K562 (cell line): Measurements from ENCODE around the gene MRPL4. TPM values are rescaled to one million over a fixed set of nuclear protein-coding genes. Genes with fewer than 3 reads are reported as not detected.

ENCODE experiments used
- ATAC-seq: fragments of 200-7000 bp; cut with Tn5 transposase; 3 replicates; pipeline ENCODE4 v1.9.1; 2020; ENCODE audit warnings: moderate library complexity
- BruUV-seq: library from RNA; stranded (reverse); fragments of 400-500 nt; replicated peaks from 2 replicates; lab custom pipeline; 2021; lab: Mats Ljungman, UMichigan
- CTCF ChIA-PET: fragments of 300-600 bp; formaldehyde crosslinking; extraction: SDS; loops from one replicate; lab custom pipeline; 2021; ENCODE audit warnings: low intra/inter-chr PET ratio; lab: Yijun Ruan, JAX
- POLR2A ChIA-PET: fragments of 300-600, 350-650 bp; sonication (Branson Sonifier 250); formaldehyde crosslinking; extraction: SDS; loops from one replicate; lab custom pipeline; 2021; ENCODE audit warnings: antibody characterized with exemption, inconsistent platforms; lab: Yijun Ruan, JAX
- DNase-seq, 4 experiments: peaks; one replicate each; pipeline versions ENCODE4 v3.0.0 to v3.0.0-alpha.2; 2011 to 2018; ENCODE audit warnings: low spot score in 3 of 4, mixed read lengths in 3 of 4; ENCODE audit errors: extremely low read depth in 1 of 4
- FAIRE-seq: peaks from 2 replicates; lab custom pipeline; 2011; peaks lifted over from hg19 to GRCh38; lab: Jason Lieb, UNC
- H2AFZ ChIP-seq: 2 replicates; pipeline ENCODE4 v1.6.0; 2011; ENCODE audit warnings: low read depth, low read length, control low read depth, inconsistent platforms
- H3K27ac ChIP-seq: fragments of 200-600 bp; 3 replicates; pipeline ENCODE4 v1.8.0; 2011; ENCODE audit warnings: low read depth, mild to moderate bottlenecking, control low read depth, inconsistent platforms, low read length, moderate library complexity, mixed read lengths; ENCODE audit errors: extremely low read depth
- H3K27me3 ChIP-seq, 2 experiments: fragments of 300-600 bp in 1 of 2; 2 replicates in 1 of 2; 3 replicates in 1 of 2; pipeline versions ENCODE4 v1.6.0 to v1.8.0; 2011; ENCODE audit warnings: inconsistent platforms in 2 of 2, low read length in 2 of 2, mild to moderate bottlenecking in 1 of 2, mixed read lengths in 1 of 2, moderate library complexity in 1 of 2; ENCODE audit not compliant: control insufficient read depth in 2 of 2, insufficient read depth in 2 of 2
- H3K36me3 ChIP-seq: fragments of 300-600 bp; 3 replicates; pipeline ENCODE4 v1.8.0; 2011; ENCODE audit warnings: mild to moderate bottlenecking, low read length, inconsistent platforms; ENCODE audit not compliant: control insufficient read depth, insufficient read depth
- H3K4me1 ChIP-seq, 2 experiments: fragments of 200-600 bp in 1 of 2; replicated peaks in 1 of 2; 2 replicates in 1 of 2; 3 replicates in 1 of 2; pipeline versions ENCODE4 v1.5.1 to v1.8.0; 2011; ENCODE audit warnings: inconsistent platforms in 2 of 2, low read length in 2 of 2, mild to moderate bottlenecking in 1 of 2, mixed read lengths in 1 of 2, moderate library complexity in 1 of 2; ENCODE audit not compliant: control insufficient read depth in 2 of 2, insufficient read depth in 2 of 2
- H3K4me2 ChIP-seq: 2 replicates; pipeline ENCODE4 v1.6.1; 2011; ENCODE audit warnings: low read length, control low read depth, inconsistent platforms, mixed read lengths; ENCODE audit not compliant: insufficient read depth
- H3K4me3 ChIP-seq: fragments of 200-600 bp; sonication (generic), shearing (Covaris generic); 2 replicates; pipeline ENCODE4 v1.5.1; 2016; ENCODE audit warnings: control low read depth, inconsistent platforms
- H3K79me2 ChIP-seq: fragments of 200-600 bp; 3 replicates; pipeline ENCODE4 v1.8.0; 2011; ENCODE audit warnings: low read length, inconsistent platforms; ENCODE audit not compliant: control insufficient read depth, insufficient read depth
- H3K9ac ChIP-seq, 2 experiments: 2 replicates each; pipeline versions ENCODE4 v1.6.0 to v1.6.1; 2011; ENCODE audit warnings: low read depth in 2 of 2, low read length in 2 of 2, control low read depth in 1 of 2, inconsistent platforms in 1 of 2, mild to moderate bottlenecking in 1 of 2, mixed read lengths in 1 of 2; ENCODE audit not compliant: insufficient read depth in 1 of 2
- H3K9me1 ChIP-seq: one replicate; pipeline ENCODE4 v1.6.0; 2011; ENCODE audit warnings: inconsistent platforms, mild to moderate bottlenecking, low read length, moderate library complexity; ENCODE audit not compliant: control insufficient read depth, insufficient read depth
- H3K9me3 ChIP-seq: replicated peaks from 2 replicates; pipeline ENCODE4 v1.5.1; 2011; ENCODE audit warnings: low read depth, low read length, inconsistent platforms; ENCODE audit not compliant: control insufficient read depth, insufficient read depth
- H4K20me1 ChIP-seq: replicated peaks from 2 replicates; pipeline ENCODE4 v1.6.1; 2011; ENCODE audit warnings: low read length, inconsistent platforms, mixed read lengths; ENCODE audit not compliant: control insufficient read depth, insufficient read depth
- CBFA2T2 ChIP-seq: fragments of 450-650 bp; conservative IDR thresholded peaks from 2 replicates; pipeline ENCODE4 v1.6.1; 2017; ENCODE audit warnings: mild to moderate bottlenecking
- HDAC1 ChIP-seq, 2 experiments: fragments of 450-650 bp; IDR thresholded peaks; 2 replicates each; pipeline ENCODE4 v1.6.1; 2016 to 2017; ENCODE audit warnings: inconsistent platforms in 1 of 2, mild to moderate bottlenecking in 1 of 2, moderate library complexity in 1 of 2
- PHF21A ChIP-seq: fragments of 450-650 bp; IDR thresholded peaks from 2 replicates; pipeline ENCODE4 v1.6.1; 2017; ENCODE audit warnings: low read depth, borderline replicate concordance
- POLR2A ChIP-seq: fragments of 450-650 bp; conservative IDR thresholded peaks from 2 replicates; pipeline ENCODE4 v1.6.1; 2016
- WGBS: fragments of 100-300 bp; shearing (Covaris generic); methylation state at CpG from one replicate; pipeline ENCODE4 v1.1.6; 2016; ENCODE audit warnings: low coverage, mixed read lengths; ENCODE audit not compliant: insufficient coverage; ENCODE audit errors: missing lambda C conversion rate; 5-methylcytosine and 5-hydroxymethylcytosine counted together
- in situ Hi-C: fragments of 300-500 bp; cut with MboI; formaldehyde crosslinking; loops from 4 replicates; pipeline ENCODE4 v1.15.0; 2018; ENCODE audit warnings: inconsistent platforms, mixed read lengths
- intact Hi-C: fragments of 100-400 bp; cut with micrococcal nuclease; formaldehyde crosslinking; loops from 2 replicates; pipeline ENCODE4 v1.14.2; 2022
- polyA plus RNA-seq, 8 experiments: library from polyadenylated mRNA; depleted of rRNA in 4 of 8; stranded (reverse) in 5 of 8; unstranded in 3 of 8; fragments of >200 nt; fragmentation: Nextera tagmentation in 2 of 8; fragmentation: Illumina TruSeq in 1 of 8; extraction: Ambion mirVana in 2 of 8; extraction: Trizol in 1 of 8; gene quantifications; 2 replicates each; pipeline versions ENCODE4 v1.2.1 to v1.2.3, GENCODE V29; 2011 to 2014; ENCODE audit warnings: inconsistent platforms in 1 of 8, missing spikeins in 1 of 8
- total RNA-seq, 7 experiments: library from RNA; depleted of rRNA in 6 of 7; stranded (reverse); fragments of >200 nt in 6 of 7; fragmentation: Illumina TruSeq in 2 of 7; extraction: Trizol in 2 of 7; gene quantifications; 2 replicates each; pipeline versions ENCODE4 v1.2.1 to v1.2.3, GENCODE V29; 2011 to 2021; ENCODE audit warnings: low replicate concordance in 1 of 7
- TF ChIP-seq, protein P1 (sequence below): fragments of 450-650 bp; IDR thresholded peaks from 2 replicates; pipeline ENCODE4 v1.6.1; 2016
- TF ChIP-seq, protein P2 (sequence below): fragments of 200-800 bp; sonication (Bioruptor generic); IDR thresholded peaks from 2 replicates; pipeline ENCODE4 v1.6.1; 2017; ENCODE audit warnings: missing genetic modification characterization, missing compliant biosample characterization

MRPL4 gene
- total and polyA plus RNA-seq, 9 of the 15 experiments (the other 6 are each of a cell fraction or from before 2014, with no cell fraction given): 1.4 to 239 (median 64.9) TPM

DNA sequence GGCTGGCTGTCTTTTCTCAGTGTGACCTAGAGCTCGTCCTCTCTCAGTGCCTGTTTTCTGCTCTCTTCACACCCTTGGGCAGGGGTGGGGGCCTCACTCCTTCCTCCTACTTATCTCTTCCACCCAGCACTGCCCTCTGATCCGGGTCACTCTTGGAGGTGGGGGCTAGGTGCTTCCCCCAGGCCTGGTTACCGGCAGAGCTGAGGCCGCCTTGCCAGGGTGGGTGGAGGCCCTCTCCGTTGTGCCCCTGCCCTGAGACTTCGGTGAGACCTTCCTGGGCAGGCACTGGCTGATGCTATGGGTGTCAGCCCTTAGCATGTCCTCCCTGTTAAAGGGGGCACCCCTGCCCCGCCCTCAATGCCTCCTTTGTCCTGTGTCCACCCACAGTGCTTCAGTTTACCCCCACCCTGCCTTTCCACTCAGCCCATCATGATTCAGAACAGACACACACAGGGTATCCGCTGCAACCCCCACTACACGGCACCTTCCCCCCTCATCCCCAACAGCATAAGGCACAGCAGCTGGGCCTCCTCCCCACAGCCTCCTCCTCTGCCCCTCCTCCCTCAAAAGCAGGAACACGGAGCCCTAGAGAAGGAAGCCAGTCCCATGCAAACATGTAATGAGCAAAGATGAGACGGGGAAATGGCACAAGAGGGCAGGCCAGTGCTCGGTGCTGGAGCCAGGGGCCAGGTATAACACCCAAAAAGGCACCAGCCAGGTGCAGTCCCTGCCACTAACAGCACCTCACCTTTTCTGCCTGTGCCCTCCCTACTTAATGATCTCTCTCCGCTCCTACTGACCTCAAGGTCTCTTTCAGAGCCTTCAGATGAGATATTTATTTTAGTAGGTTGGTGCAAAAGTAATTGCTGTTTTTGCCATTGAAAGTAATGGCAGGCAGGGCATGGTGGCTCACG lies 47.8 kb downstream of the MRPL4 start:
- ChIA-PET CTCF (no interaction called here), POLR2A (interaction anchor here (0.6 to 4.7 kb wide), 17 partner anchors 8 to 68 kb away, joined by 3 to 21 read pairs (median 4); partner anchors contain the start of genes FDX2, ICAM1, ICAM4 and ICAM5)
- intact Hi-C loops: no loop called here
- Histone ChIP-seq H3K4me1 (peaks cover 38 to 67% of the 10 kb centered on the region in 2 experiments; a peak in 4 of 5 replicates), H3K27ac (peak overlapping the region; percentile 95), H3K27me3 (no peaks in the 10 kb centered on the region), H3K36me3 (peaks cover 23% of the 10 kb centered on the region; the same call in 1 of the 3 replicates), H3K9ac (peak overlapping the region; percentile 69 to 91), H3K4me3 (peak overlapping the region; percentile 23; the same call in 1 of the 2 replicates), H3K79me2 (peaks cover 12% of the 10 kb centered on the region; the same call in 2 of the 3 replicates), H3K4me2 (peak overlapping the region; percentile 79), H3K9me1 (no peaks in the 10 kb centered on the region), H4K20me1 (no peaks in the 10 kb centered on the region), H3K9me3 (no peaks in the 10 kb centered on the region), H2AFZ (peak overlapping the region; percentile 91)
- FAIRE-seq (peak; percentile 91), DNase-seq (peak; percentile 83 to 96 (median 88)), ATAC-seq (peak; percentile 89)
- BruUV-seq: no TSS peak
- 2% methylated on average over 14 of the region's 14 CpGs for WGBS
- in situ Hi-C loops: no loop called here
- TF ChIP-seq HDAC1 (IDR thresholded peaks at IDR 0.05) (peak in 1 of 2 experiments; percentile 82; a peak in 2 of 4 replicates), PHF21A (peak; percentile 71; the same call in 1 of the 2 replicates), POLR2A (peak; percentile 70), CBFA2T2 (peak; percentile 85)
- TF ChIP-seq, protein P1, sequence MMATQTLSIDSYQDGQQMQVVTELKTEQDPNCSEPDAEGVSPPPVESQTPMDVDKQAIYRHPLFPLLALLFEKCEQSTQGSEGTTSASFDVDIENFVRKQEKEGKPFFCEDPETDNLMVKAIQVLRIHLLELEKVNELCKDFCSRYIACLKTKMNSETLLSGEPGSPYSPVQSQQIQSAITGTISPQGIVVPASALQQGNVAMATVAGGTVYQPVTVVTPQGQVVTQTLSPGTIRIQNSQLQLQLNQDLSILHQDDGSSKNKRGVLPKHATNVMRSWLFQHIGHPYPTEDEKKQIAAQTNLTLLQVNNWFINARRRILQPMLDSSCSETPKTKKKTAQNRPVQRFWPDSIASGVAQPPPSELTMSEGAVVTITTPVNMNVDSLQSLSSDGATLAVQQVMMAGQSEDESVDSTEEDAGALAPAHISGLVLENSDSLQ: peak; percentile 59; the same call in 1 of the 2 replicates
- TF ChIP-seq, protein P2, sequence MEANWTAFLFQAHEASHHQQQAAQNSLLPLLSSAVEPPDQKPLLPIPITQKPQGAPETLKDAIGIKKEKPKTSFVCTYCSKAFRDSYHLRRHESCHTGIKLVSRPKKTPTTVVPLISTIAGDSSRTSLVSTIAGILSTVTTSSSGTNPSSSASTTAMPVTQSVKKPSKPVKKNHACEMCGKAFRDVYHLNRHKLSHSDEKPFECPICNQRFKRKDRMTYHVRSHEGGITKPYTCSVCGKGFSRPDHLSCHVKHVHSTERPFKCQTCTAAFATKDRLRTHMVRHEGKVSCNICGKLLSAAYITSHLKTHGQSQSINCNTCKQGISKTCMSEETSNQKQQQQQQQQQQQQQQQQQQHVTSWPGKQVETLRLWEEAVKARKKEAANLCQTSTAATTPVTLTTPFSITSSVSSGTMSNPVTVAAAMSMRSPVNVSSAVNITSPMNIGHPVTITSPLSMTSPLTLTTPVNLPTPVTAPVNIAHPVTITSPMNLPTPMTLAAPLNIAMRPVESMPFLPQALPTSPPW (CRISPR knock-in tag): peak; percentile 96
